ENCODE data around the gene ARHGEF40. TPM values are rescaled to one million over a fixed set of nuclear protein-coding genes. Genes with fewer than 3 reads are reported as not detected.
A peak's percentile ranks its signal among the peaks of the same experiment; 100 is the strongest.

ARHGEF40 gene
- polyA plus RNA-seq, 1 donor (not counting 4 experiments of a cell fraction or from before 2014, with no cell fraction given) = 8.7 TPM

DNA sequence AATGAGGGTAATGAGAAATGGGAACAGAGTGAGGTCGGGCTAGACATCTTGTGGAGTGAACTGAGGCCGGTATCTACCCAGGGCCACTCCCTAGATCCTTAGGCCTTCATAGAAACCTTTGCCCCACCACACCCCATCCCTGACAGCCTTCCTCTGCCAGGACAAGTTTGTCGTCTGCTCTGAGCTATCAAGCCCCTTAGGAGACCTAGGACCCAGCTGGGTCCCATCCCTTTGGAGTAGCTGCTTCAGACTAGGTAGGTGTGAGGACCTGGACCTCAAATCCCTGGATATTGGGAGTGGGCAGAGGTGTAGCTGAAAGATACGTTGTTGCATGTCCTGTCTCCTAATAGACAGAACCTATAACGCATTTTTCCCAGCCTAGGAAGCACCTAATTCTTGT, 30.8 kb downstream of the ARHGEF40 start, which contains the start of gene TMEM253:
TSS of gene TMEM253 (plus strand) at position 136 of the 400 bp plus-strand sequence. CDS start 278 bp downstream, outside the sequence.
- FAIRE-seq (no peak), DNase-seq (ENCODE audit: low read depth, low spot score) (no peak)
- Histone ChIP-seq H3K9ac (ENCODE audit: control insufficient read depth, extremely low read depth, insufficient read depth, low read length) (no peak within 1 kb of the TSS), H4K20me1 (ENCODE audit: control insufficient read depth, extremely low read depth, insufficient read depth, low read length) (no peaks in the 10 kb centered on the region), H3K9me1 (ENCODE audit: control insufficient read depth, extremely low read depth, insufficient read depth, low read length) (no peaks in the 10 kb centered on the region), H3K36me3 (ENCODE audit: control insufficient read depth in 2 of 2, extremely low read depth in 1 of 2, insufficient read depth in 2 of 2, low read length in 2 of 2) (no peaks in the 10 kb centered on the region), H3K4me3 (ENCODE audit: control insufficient read depth in 2 of 3, extremely low read depth in 1 of 3, insufficient read depth in 2 of 3, low read depth in 1 of 3, low read length in 3 of 3) (peak within 1 kb of the TSS in 1 of 3 experiments; percentile 81), H3K4me2 (ENCODE audit: control insufficient read depth, extremely low read depth, insufficient read depth, low read depth, low read length) (peak within 1 kb of the TSS; percentile 99), H3K9me3 (ENCODE audit: control insufficient read depth, low read depth, low read length) (no peaks in the 10 kb centered on the region), H3K27me3 (ENCODE audit: control insufficient read depth, extremely low read depth, insufficient read depth, low read length) (no peaks in the 10 kb centered on the region), H3K27ac (ENCODE audit: control insufficient read depth, insufficient read depth, low read length) (peak within 1 kb of the TSS; percentile 38), H3K79me2 (ENCODE audit: control insufficient read depth, insufficient read depth, low read length) (peaks cover 35% of the 10 kb centered on the region), H2AFZ (ENCODE audit: control insufficient read depth, low read length) (no peak within 1 kb of the TSS), H3K4me1 (ENCODE audit: control insufficient read depth, extremely low read depth, insufficient read depth, low read length) (peaks cover 70% of the 10 kb centered on the region)
- dilution Hi-C loops (cut with MboI; ENCODE audit: extremely low pct_ligation_motif_present, low sequenced_read_pairs) = no loop called here
- TF ChIP-seq EZH2 (IDR thresholded peaks at IDR 0.05; ENCODE audit: low read length) = no peak
- TF ChIP-seq, protein P1, sequence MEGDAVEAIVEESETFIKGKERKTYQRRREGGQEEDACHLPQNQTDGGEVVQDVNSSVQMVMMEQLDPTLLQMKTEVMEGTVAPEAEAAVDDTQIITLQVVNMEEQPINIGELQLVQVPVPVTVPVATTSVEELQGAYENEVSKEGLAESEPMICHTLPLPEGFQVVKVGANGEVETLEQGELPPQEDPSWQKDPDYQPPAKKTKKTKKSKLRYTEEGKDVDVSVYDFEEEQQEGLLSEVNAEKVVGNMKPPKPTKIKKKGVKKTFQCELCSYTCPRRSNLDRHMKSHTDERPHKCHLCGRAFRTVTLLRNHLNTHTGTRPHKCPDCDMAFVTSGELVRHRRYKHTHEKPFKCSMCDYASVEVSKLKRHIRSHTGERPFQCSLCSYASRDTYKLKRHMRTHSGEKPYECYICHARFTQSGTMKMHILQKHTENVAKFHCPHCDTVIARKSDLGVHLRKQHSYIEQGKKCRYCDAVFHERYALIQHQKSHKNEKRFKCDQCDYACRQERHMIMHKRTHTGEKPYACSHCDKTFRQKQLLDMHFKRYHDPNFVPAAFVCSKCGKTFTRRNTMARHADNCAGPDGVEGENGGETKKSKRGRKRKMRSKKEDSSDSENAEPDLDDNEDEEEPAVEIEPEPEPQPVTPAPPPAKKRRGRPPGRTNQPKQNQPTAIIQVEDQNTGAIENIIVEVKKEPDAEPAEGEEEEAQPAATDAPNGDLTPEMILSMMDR (optimal IDR thresholded peaks at IDR 0.05 in 1 of 3, IDR thresholded peaks at IDR 0.05 in 1 of 3, conservative IDR thresholded peaks at IDR 0.05 in 1 of 3; ENCODE audit: extremely low read depth in 1 of 3, insufficient read depth in 2 of 3, low read length in 3 of 3) = no peak

DNA sequence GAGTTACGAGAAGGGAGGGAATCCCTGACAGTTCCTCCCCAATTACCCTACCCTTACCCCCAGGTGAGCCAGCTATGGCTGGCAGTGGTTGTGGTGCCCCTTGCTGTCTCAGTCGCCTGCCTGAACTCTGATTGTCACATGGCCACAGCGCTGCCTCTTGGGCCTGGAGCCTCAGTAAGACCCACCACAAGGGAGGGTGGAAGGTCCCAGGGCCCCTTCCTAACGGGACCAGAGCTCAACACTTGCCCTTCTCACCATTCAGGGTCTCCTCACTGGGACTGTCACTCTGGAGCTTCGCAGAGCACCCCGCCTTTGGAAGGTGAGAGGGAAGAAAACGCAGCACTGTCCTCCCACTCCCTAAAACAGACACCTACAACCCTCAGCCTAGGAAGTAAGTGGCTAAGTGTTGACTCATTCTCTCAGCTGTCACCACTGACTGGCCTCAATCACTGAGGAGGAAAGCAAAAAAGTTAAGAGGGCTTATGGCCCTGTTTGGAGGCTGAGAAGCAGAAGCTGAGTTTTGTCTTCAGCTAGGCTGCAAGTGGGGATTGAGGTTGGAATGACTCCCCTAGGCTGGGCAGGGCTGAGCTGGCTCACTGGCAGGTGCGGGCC, 31.8 kb downstream of the ARHGEF40 start:
- H3K4me3 ChIP-seq (ENCODE audit: control insufficient read depth in 2 of 3, extremely low read depth in 1 of 3, insufficient read depth in 2 of 3, low read depth in 1 of 3, low read length in 3 of 3) = peak overlapping the region in 1 of 3 experiments; percentile 83
- no peak for DNase-seq (ENCODE audit: low read depth, low spot score)

More for the DNA sequence above, 31.8 kb downstream of the ARHGEF40 start:
- TF ChIP-seq, protein P1 (optimal IDR thresholded peaks at IDR 0.05 in 1 of 3, IDR thresholded peaks at IDR 0.05 in 1 of 3, conservative IDR thresholded peaks at IDR 0.05 in 1 of 3; ENCODE audit: extremely low read depth in 1 of 3, insufficient read depth in 2 of 3, low read length in 3 of 3) = no peak
- TF ChIP-seq EZH2 (IDR thresholded peaks at IDR 0.05; ENCODE audit: low read length) = no peak
- no peak for FAIRE-seq
- Histone ChIP-seq H3K79me2 (ENCODE audit: control insufficient read depth, insufficient read depth, low read length) (peaks cover 28% of the 10 kb centered on the region), H4K20me1 (ENCODE audit: control insufficient read depth, extremely low read depth, insufficient read depth, low read length) (no peaks in the 10 kb centered on the region), H2AFZ (ENCODE audit: control insufficient read depth, low read length) (no peak overlapping the region), H3K9ac (ENCODE audit: control insufficient read depth, extremely low read depth, insufficient read depth, low read length) (no peak overlapping the region), H3K4me2 (ENCODE audit: control insufficient read depth, extremely low read depth, insufficient read depth, low read depth, low read length) (peak overlapping the region; percentile 99), H3K9me1 (ENCODE audit: control insufficient read depth, extremely low read depth, insufficient read depth, low read length) (no peaks in the 10 kb centered on the region), H3K9me3 (ENCODE audit: control insufficient read depth, low read depth, low read length) (no peaks in the 10 kb centered on the region), H3K36me3 (ENCODE audit: control insufficient read depth in 2 of 2, extremely low read depth in 1 of 2, insufficient read depth in 2 of 2, low read length in 2 of 2) (no peaks in the 10 kb centered on the region), H3K27ac (ENCODE audit: control insufficient read depth, insufficient read depth, low read length) (peak overlapping the region; percentile 38), H3K4me1 (ENCODE audit: control insufficient read depth, extremely low read depth, insufficient read depth, low read length) (peaks cover 70% of the 10 kb centered on the region), H3K27me3 (ENCODE audit: control insufficient read depth, extremely low read depth, insufficient read depth, low read length) (no peaks in the 10 kb centered on the region)
- dilution Hi-C loops (cut with MboI; ENCODE audit: extremely low pct_ligation_motif_present, low sequenced_read_pairs) = no loop called here
